GM12878 (cell line): ENCODE measurements around the gene CIRBP. TPM values are rescaled to one million over a fixed set of nuclear protein-coding genes. Genes with fewer than 3 reads are reported as not detected.
A peak's percentile ranks its signal among the peaks of the same experiment; 100 is the strongest.
"Not testable (repeated sequence)": the region's sequence is repeated elsewhere in the genome, so short reads cannot be mapped to it uniquely, and the experiment has no call there.

Source experiments
- ATAC-seq: fragments of 200-7000 bp; cut with Tn5 transposase; 3 replicates; pipeline ENCODE4 v1.9.1; 2020; ENCODE audit warnings: mild to moderate bottlenecking, moderate library complexity
- BruUV-seq: library from RNA; stranded (reverse); fragments of 400-500 nt; replicated peaks from 2 replicates; lab custom pipeline; 2021; lab: Mats Ljungman, UMichigan
- CTCF ChIA-PET: fragments of 300-600 bp; sonication (Branson Sonifier 250); formaldehyde crosslinking; extraction: SDS; loops from one replicate; lab custom pipeline; 2021; ENCODE audit warnings: inconsistent platforms; lab: Yijun Ruan, JAX
- POLR2A ChIA-PET: fragments of 350-600 bp; formaldehyde crosslinking; extraction: SDS; loops from one replicate; lab custom pipeline; 2021; ENCODE audit warnings: inconsistent platforms; lab: Charles Lee
- RAD21 ChIA-PET: fragments of 300-600 bp; sonication (Branson Sonifier 250); formaldehyde crosslinking; loops from one replicate; lab custom pipeline; 2023; ENCODE audit warnings: antibody characterized with exemption; ENCODE audit not compliant: unreplicated experiment; lab: Charles Lee
- SMC1A ChIA-PET: fragments of 300-600 bp; sonication (Branson Sonifier 250); formaldehyde crosslinking; loops from one replicate; lab custom pipeline; 2023; ENCODE audit not compliant: unreplicated experiment, uncharacterized antibody; lab: Charles Lee
- DNase-seq: peaks from one replicate; pipeline ENCODE4 v3.0.0-alpha.2; 2011; ENCODE audit warnings: low read depth, low spot score
- FAIRE-seq: peaks from 3 replicates; lab custom pipeline; 2011; peaks lifted over from hg19 to GRCh38; lab: Jason Lieb, UNC
- H2AFZ ChIP-seq: 2 replicates; pipeline ENCODE4 v1.6.0; 2011; ENCODE audit warnings: low read depth, low read length, control low read depth; ENCODE audit not compliant: control insufficient read depth
- H3K27ac ChIP-seq: 2 replicates; pipeline ENCODE4 v1.5.1; 2011; ENCODE audit warnings: control low read depth; ENCODE audit not compliant: control insufficient read depth, insufficient read depth
- H3K27me3 ChIP-seq, 2 experiments: replicated peaks in 1 of 2; 2 replicates each; pipeline versions ENCODE4 v1.6.0 to v1.6.1; 2011; ENCODE audit warnings: low read length in 1 of 2; ENCODE audit not compliant: control insufficient read depth in 2 of 2, insufficient read depth in 2 of 2
- H3K36me3 ChIP-seq, 2 experiments: 2 replicates each; pipeline ENCODE4 v1.5.1; 2011; ENCODE audit warnings: low read length in 1 of 2; ENCODE audit not compliant: control insufficient read depth in 2 of 2, insufficient read depth in 2 of 2
- H3K4me1 ChIP-seq: 2 replicates; pipeline ENCODE4 v1.6.1; 2011; ENCODE audit warnings: mild to moderate bottlenecking, low read length, moderate library complexity, mixed read lengths; ENCODE audit not compliant: control insufficient read depth, insufficient read depth
- H3K4me2 ChIP-seq: 2 replicates; pipeline ENCODE4 v1.6.0; 2011; ENCODE audit warnings: control low read depth; ENCODE audit not compliant: control insufficient read depth, insufficient read depth
- H3K4me3 ChIP-seq: fragments of 200-600 bp; sonication (generic); 2 replicates; pipeline ENCODE4 v1.5.1; 2016
- H3K79me2 ChIP-seq: 2 replicates; pipeline ENCODE4 v1.6.0; 2011; ENCODE audit warnings: low read length; ENCODE audit not compliant: control insufficient read depth, insufficient read depth
- H3K9ac ChIP-seq: 2 replicates; pipeline ENCODE4 v1.8.0; 2011; ENCODE audit warnings: low read length, control low read depth, mixed read lengths; ENCODE audit not compliant: control insufficient read depth, insufficient read depth
- H3K9me3 ChIP-seq: replicated peaks from 3 replicates; pipeline ENCODE4 v1.5.1; 2011; ENCODE audit warnings: mild to moderate bottlenecking, low read length; ENCODE audit not compliant: control insufficient read depth, insufficient read depth
- H4K20me1 ChIP-seq: 2 replicates; pipeline ENCODE4 v1.6.0; 2011; ENCODE audit not compliant: control insufficient read depth, insufficient read depth
- POLR2A ChIP-seq: IDR thresholded peaks from 2 replicates; pipeline ENCODE4 v1.6.1; 2011; ENCODE audit warnings: low read depth, mild to moderate bottlenecking, low read length
- SP1 ChIP-seq: IDR thresholded peaks from one replicate; pipeline ENCODE4 v1.6.1; 2011; ENCODE audit warnings: low read depth, low read length
- WGBS: methylation state at CpG from one replicate; pipeline ENCODE4 v1.1.6; 2016; ENCODE audit warnings: low lambda C conversion rate; ENCODE audit not compliant: insufficient replicate concordance, insufficient coverage; ENCODE audit errors: missing lambda C conversion rate; 5-methylcytosine and 5-hydroxymethylcytosine counted together
- in situ Hi-C: fragments of 300-500 bp; cut with MboI; formaldehyde crosslinking; loops from 9 replicates; pipeline ENCODE4 v1.14.3; 2018; ENCODE audit warnings: mixed read lengths
- intact Hi-C: fragments of 100-400 bp; cut with micrococcal nuclease; formaldehyde crosslinking; loops from one replicate; pipeline ENCODE4 v1.14.2; 2022; ENCODE audit not compliant: unreplicated experiment
- polyA plus RNA-seq, 11 experiments: library from polyadenylated mRNA; depleted of rRNA in 4 of 11; unstranded in 6 of 11; stranded (reverse) in 5 of 11; fragments of >200 nt; fragmentation: Nextera tagmentation in 4 of 11; fragmentation: Illumina TruSeq in 1 of 11; extraction: Ambion mirVana in 4 of 11; extraction: Trizol in 1 of 11; gene quantifications; 1 replicate in 1 of 11; 2 replicates in 10 of 11; pipeline versions ENCODE4 v1.2.1 to v1.2.3, GENCODE V29; 2011 to 2016; ENCODE audit warnings: inconsistent platforms in 2 of 11, missing spikeins in 2 of 11, low read depth in 1 of 11
- total RNA-seq, 4 experiments: library from RNA; depleted of rRNA in 3 of 4; stranded (reverse); fragments of >200 nt in 3 of 4; fragmentation: Illumina TruSeq in 1 of 4; extraction: Trizol in 1 of 4; gene quantifications; 2 replicates each; pipeline versions ENCODE4 v1.2.1 to v1.2.3, GENCODE V29; 2013 to 2021
- TF ChIP-seq, protein P1 (sequence below): fragments of 450-650 bp; IDR thresholded peaks from 2 replicates; pipeline ENCODE4 v1.6.1; 2016; ENCODE audit warnings: mild to moderate bottlenecking

Gene CIRBP
- total and polyA plus RNA-seq, 10 of the 15 experiments (the other 5 are each of a cell fraction or from before 2014, with no cell fraction given) = 27.6 to 335 (median 229) TPM

DNA sequence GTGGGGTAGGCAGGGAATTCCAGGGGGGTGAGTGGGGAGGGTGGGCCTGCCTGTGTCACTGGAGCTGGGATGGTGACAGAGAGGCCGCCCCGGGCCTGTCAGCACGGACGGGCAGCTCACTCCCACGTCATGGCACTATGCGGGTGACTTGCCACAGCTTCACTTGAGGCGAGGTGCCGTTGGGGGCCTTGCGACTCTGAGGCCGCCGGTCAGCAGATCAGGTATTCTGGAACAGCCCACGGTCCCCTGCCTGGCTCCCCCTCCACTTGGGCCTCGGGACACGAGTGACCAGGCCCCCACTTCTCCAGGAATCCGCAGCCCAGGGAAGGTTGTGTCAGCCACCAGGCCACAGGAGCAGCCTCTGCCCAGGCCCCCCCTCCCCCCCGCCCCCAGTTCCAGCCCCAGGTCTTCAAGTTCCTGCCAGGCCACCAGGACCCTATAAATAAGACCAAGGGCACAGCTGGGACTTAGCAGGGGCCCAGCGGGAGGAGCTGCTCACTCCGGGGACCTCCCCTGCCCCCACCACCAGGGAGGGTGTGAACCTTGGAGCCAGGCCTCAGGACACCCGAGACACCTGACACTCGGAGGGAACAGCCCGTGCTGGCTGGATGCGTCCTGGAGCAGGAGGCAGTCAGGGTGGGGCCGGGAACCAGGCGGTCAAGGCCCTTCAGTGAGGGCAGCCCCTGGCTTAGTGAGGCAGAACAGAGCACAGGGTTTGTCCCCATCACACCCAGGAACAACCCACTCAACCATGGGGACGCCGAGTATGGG, 23.5 kb upstream of the CIRBP start:
- Histone ChIP-seq H3K27me3 (no peaks in the 10 kb centered on the region), H3K36me3 (no peaks in the 10 kb centered on the region; a peak in 2 of 4 replicates), H3K4me2 (no peak overlapping the region), H3K27ac (no peak overlapping the region), H2AFZ (no peak overlapping the region), H3K4me3 (no peak overlapping the region), H3K9me3 (no peaks in the 10 kb centered on the region), H3K4me1 (peaks cover 29% of the 10 kb centered on the region), H3K9ac (no peak overlapping the region)
- ATAC-seq = no peak
- 71% methylated on average over 17 of the region's 26 CpGs for WGBS
- in situ Hi-C loops = no loop called here
- FAIRE-seq = no peak
- RAD21 ChIA-PET = interaction anchor here (0.6 to 5.1 kb wide), 3 partner anchors 7 to 373 kb away, joined by 3 to 336 read pairs (median 15); partner anchors contain the start of gene CIRBP
- intact Hi-C loops = loop anchor here (10.0 kb wide), 1 partner anchor 321 kb away; the partner anchor contains the start of gene ARID3A
- DNase-seq = no peak
- SMC1A ChIA-PET = interaction anchor here (6.9 kb wide), 1 partner anchor 21 kb away, joined by 172 read pairs; the partner anchor contains the start of gene CIRBP
- TF ChIP-seq POLR2A (0 out of 2 replicates have a peak, but pooled peaks have one; percentile 29), SP1 (no peak)
- TF ChIP-seq, protein P1, sequence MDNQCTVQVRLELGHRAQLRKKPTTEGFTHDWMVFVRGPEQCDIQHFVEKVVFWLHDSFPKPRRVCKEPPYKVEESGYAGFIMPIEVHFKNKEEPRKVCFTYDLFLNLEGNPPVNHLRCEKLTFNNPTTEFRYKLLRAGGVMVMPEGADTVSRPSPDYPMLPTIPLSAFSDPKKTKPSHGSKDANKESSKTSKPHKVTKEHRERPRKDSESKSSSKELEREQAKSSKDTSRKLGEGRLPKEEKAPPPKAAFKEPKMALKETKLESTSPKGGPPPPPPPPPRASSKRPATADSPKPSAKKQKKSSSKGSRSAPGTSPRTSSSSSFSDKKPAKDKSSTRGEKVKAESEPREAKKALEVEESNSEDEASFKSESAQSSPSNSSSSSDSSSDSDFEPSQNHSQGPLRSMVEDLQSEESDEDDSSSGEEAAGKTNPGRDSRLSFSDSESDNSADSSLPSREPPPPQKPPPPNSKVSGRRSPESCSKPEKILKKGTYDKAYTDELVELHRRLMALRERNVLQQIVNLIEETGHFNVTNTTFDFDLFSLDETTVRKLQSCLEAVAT = no peak
- TF ChIP-seq, all 136 proteins: peak for 1
- BruUV-seq = no TSS peak
- Histone ChIP-seq H3K79me2 (peaks cover 28% of the 10 kb centered on the region), H4K20me1 (no peaks in the 10 kb centered on the region)
- CTCF ChIA-PET = interaction anchor here (0.6 to 6.1 kb wide), 4 partner anchors 13 to 233 kb away, joined by 3 to 363 read pairs (median 13); partner anchors contain the start of gene CIRBP
- POLR2A ChIA-PET = interaction anchor here (2.5 to 7.7 kb wide), 2 partner anchors 14 to 20 kb away, joined by 12 to 184 read pairs; partner anchors contain the start of gene CIRBP

DNA sequence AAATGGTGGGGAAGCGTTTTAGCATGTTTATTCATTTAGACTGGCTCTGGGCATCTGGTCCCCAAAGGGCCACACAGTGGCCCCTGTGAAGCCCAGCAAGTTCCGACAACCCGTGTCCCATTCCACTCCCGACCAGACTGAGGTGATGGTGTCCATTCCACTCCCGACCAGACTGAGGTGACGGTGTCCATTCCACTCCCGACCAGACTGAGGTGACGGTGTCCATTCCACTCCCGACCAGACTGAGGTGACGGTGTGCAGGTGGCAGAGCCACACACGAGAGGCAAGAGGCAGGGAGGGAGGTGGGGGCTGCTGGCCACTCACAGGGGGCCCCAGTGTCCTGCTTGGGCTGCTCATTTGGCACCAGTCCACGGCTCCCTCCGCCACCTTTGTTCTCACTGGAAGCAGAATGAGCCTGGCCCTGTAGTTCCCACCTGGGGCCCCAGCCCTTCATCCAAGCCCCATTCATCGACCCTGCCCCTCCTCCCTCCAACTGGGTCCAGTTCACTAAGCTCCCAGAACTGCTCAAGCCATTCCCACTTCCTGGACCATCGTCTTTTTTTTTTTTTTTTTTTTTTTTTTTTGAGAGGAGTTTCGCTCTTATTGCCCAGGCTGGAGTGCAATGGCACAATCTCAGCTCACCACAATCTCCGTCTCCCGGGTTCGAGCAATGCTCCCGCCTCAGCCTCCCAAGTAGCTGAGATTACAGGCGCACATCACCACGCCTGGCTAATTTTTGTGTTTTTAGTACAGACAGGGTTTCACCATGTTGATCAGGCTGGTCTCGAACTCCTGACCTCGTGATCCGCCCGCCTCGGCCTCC, 22.7 kb upstream of the CIRBP start:
- BruUV-seq, H2AFZ ChIP-seq, H3K4me3 ChIP-seq, H3K36me3 ChIP-seq, H3K27me3 ChIP-seq, DNase-seq, H3K27ac ChIP-seq, ATAC-seq, H3K4me2 ChIP-seq, FAIRE-seq, H3K9ac ChIP-seq, H3K9me3 ChIP-seq, in situ Hi-C loops, H4K20me1 ChIP-seq: not testable (repeated sequence)
- WGBS = 84% methylated on average over 24 of the region's 27 CpGs
- intact Hi-C loops = loop anchor here (10.0 kb wide), 1 partner anchor 322 kb away; the partner anchor contains the start of gene ARID3A
- Histone ChIP-seq H3K79me2 (peaks cover 36% of the 10 kb centered on the region), H3K4me1 (peaks cover 22% of the 10 kb centered on the region)
- ChIA-PET POLR2A (interaction anchor here (7.7 kb wide), 1 partner anchor 19 kb away, joined by 184 read pairs; the partner anchor contains the start of gene CIRBP), RAD21 (interaction anchor here (0.6 to 5.1 kb wide), 2 partner anchors 21 to 123 kb away, joined by 3 to 336 read pairs; partner anchors contain the start of gene CIRBP), CTCF (interaction anchor here (0.6 to 1.3 kb wide), 2 partner anchors 18 to 20 kb away, joined by 3 to 6 read pairs; no protein-coding TSS in a partner anchor), SMC1A (interaction anchor here (6.9 kb wide), 1 partner anchor 20 kb away, joined by 172 read pairs; the partner anchor contains the start of gene CIRBP)
